Measurements from ENCODE around the gene TBC1D10B. TPM values are rescaled to one million over a fixed set of nuclear protein-coding genes. Genes with fewer than 3 reads are reported as not detected.

TBC1D10B gene
- total and polyA plus RNA-seq, 2 of the 8 experiments (the other 6 are each of a cell fraction or from before 2014, with no cell fraction given) = 15.4 to 28.6 TPM

- TF ChIP-seq ASH2L (IDR thresholded peaks at IDR 0.05; ENCODE audit: low read length) (no peak), ZNF274 (IDR thresholded peaks at IDR 0.05; ENCODE audit: borderline replicate concordance, extremely low read depth, low read length) (no peak)
Measured at GRCh38 chr16:30407102-30407803, 37.0 kb upstream of the TBC1D10B start, which contains the start of gene ZNF771 (continued).
